Stimulated activated CD8-positive, alpha-beta memory T cell treated with anti-CD3 and anti-CD28 coated beads, Interleukin-7, amount 100 ng/mL, for 24 hours (primary cell): ENCODE data around the gene ACSBG1.
A peak's percentile ranks its signal among the peaks of the same experiment; 100 is the strongest.
"Not testable (repeated sequence)": the region's sequence is repeated elsewhere in the genome, so short reads cannot be mapped to it uniquely, and the experiment has no call there.

Experiments
- DNase-seq: peaks from one replicate; pipeline ENCODE4 v3.0.0-alpha.2; 2020; ENCODE audit warnings: low read depth

Gene ACSBG1

DNA sequence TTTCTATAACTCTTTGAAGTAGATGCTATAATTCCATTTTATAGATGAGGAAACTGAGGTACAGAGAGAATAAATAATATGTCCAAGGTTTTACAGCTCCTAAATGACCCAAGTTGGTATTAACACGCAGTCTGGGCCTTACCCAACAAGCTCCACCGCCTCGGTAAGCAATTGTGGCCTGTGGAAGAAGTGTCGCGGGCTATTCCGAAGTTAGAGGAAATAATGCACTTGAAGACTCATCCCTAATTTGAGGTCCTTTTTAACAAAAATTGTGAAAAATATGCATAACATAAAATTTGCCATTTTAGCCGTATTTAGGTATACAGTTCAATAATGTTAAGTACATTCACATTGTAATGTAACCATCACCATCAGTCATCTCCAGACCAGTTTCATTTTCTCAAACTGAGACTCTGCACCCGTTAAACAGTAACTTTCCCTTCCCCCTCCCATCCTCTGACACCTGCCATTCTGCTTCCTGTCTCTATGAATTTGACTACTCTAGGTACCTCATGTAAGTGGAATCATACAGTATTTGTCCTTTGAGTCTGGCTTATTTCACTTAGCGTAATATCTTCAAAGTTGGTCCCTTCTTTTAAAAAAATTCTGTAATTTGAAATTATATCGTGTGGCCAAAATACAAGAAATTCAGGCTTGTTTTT lies 67.0 kb downstream of the ACSBG1 start:
- no peak for DNase-seq

DNA sequence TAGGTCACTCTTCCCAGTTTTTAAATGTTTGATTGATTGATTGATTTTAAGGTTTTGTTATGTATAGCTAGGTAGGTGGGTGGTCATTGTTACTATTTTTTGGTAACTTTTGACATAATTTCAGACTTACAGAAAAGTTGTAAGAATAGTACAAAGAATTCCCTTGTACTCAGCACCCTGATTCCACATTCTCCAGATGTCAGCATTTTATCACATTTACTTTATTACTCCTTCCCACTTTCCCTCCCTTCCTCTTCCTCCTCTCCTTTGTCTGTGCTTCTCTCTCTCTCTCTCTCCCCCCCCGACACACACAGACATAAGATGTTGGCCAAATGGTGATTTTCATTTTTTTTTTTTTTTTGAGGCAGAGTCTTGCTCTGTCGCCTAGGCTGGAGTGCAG lies 70.4 kb downstream of the ACSBG1 start:
- DNase-seq = no peak

DNA sequence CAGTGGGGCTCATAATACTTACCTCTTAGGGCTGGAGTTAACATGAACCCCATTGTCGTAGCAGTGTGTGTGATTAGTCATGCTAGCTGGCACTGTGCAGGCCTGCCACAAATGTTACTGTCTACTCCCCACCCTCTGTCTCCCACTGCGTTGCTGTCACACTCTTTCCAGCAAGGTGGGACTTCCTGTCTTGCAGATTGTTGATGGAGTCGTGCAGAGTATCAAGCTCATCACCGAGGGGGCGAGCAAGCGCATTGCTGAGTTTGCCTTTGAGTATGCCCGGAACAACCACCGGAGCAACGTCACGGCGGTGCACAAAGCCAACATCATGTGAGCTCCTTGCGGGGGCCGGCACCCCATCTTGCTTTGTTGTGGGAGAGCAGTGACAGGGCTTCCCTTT lies 72.3 kb downstream of the ACSBG1 start:
- no peak for DNase-seq

DNA sequence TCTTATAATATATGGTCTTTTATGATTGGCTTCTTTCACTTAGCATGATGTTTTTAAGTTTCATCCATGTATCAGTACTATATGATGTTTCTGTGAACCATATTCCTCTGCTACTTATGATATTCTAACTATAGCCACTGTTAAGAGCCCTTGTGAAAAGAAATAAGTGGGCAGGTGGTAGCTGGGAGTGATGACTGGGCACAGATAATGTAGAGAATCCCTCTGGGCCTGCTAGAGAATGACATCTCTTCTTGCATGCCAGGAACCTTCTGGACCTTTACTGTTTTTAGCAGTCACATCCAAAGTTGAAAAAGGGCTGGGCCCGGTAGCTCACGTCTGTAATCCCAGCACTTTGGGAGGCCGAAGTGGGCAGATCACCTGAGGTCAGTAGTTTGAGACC lies 75.0 kb downstream of the ACSBG1 start:
- no peak for DNase-seq

DNA sequence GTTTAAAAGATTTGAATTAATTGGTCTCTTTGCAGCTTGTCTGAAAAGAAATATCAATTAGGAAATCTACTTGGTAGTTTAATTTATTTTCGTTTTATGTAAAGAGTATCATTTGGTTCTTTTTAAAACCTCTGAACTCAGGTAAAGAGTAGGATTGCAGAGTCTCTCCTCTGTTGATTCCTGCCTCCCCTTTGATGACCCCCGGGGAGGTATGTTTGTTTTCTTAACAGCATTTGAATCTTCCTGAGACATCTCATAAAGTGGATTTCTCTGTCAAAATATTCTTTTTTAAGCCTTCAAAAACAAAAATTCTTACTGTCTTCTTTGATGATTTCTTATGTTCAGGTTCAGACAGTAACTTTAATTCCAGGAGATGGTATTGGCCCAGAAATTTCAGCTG lies 77.2 kb downstream of the ACSBG1 start:
- DNase-seq = no peak

DNA sequence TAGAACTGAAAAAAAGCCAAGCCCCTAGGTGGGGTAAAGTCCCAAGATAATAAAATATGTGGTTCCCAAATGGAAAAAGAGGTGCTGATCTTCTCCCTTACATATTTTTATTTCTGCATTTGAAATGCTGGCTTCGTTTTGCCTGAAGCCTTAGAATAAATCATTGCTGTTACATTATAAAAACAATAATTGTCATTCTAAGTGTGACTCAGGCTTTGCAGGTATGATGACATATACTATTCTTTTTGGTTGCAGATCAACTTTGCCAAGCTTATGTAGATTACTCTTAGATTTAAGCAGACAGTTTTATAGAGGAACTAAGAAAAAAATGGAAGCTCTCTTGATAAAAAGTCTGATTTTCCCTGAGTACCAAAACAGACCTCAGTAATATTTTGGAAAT lies 77.7 kb downstream of the ACSBG1 start:
- no peak for DNase-seq

DNA sequence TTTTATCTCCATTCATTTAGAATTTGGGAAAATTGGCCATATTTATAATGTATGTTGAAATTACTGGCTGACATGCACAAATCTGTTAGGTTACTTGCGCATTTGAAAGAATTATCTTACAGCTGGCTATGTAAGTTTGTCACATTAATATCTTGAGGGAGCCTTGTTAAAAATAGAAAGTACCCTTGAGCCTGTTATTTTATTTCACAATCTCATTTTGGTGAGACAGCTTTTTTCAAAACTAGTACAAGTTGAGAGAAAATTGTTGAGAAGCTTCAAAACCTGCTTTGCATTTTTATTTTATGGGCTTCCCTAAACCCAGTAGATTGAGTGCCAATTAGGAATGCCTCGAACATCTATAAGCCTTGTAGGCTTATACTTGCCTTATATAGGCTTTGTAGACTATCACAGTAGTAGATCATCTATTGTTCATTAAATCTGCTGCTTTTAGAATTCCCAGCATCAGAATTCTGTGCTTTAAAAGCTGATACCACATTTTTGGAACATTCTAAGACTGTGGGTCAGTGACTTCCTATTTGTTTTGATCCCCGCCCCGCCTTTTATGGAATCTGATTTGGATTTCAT lies 78.9 kb downstream of the ACSBG1 start:
- no peak for DNase-seq

DNA sequence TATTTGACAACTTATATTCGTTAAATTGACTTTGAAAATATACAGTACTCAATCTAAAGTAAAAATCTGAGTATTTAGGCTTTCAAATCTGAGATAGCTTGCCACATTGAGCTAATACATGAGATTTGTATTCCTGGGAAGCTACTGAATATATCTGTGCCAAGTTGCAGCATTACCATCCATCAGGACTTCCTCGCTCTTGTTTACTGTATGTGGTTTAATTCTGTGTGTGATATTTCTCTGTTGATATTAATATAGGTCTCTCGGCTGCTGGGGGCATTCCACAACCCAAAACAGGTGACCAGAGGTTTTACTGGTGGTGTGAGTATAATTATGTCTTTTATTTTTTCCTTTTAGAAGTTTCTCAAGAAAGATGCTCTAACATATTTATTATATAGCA lies 79.4 kb downstream of the ACSBG1 start:
- no peak for DNase-seq

DNA sequence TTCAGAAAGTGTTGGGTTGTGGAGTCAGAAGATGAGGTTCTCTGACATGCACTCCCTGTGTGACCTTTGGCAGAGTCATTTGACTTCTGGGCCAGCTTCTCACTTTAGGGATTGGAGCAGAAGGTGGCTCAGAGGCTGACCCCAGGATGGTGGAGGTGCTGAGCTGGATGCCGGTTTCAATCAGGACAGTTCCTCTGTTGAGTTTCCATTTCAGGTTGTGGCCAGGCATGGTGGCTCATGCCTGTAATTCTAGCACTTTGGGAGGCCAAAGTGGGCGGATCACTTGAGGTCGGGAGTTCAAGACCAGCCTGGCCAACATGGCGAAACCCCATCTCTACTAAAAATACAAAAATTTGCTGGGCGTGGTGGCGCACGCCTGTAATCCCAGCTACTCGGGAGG lies 83.3 kb downstream of the ACSBG1 start:
- DNase-seq = not testable (repeated sequence)

DNA sequence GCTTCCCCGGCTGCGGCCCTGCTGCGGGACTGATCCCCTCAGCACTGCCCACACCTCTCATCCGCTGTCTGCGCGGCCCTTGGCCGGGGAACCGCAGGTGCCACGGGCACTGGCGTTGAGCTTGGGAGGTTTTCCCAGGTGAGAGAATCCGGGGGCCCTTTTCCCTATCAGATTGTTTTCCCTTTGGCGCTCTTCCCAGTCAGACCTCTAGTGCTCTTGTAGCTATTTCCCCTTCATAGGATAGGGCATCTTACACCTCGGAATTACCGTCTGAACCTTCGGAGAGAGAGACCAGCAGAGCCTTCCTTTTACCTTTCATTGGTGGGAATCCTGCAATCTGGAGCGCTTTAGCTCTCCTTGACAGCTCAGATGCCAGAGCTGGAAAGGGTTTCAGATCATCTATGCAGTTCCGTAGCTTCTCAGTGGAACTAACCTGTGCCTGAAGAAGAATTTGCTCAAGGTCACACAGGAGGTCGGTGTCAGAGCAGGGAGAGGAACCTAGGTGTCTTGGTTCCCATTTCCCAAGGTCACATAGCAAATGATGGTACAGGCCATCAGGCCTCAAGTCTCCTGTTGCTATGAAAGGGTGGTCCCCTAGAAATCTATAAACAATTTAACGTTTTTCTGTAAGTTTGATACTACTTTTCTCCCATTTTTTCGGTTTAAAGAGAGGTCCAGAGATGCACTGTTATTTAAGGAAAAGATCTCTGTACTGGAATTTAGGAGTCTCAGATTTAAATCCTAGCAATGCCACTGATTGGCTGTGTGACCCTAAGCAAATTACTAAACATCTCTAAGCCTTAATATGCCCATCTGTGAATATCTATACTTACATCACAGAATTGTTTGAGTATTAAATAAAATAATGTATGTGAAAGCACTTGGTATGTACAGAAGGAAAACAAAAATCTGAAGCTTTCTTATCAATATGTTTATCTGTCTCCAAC lies 84.3 kb downstream of the ACSBG1 start:
- no peak for DNase-seq

DNA sequence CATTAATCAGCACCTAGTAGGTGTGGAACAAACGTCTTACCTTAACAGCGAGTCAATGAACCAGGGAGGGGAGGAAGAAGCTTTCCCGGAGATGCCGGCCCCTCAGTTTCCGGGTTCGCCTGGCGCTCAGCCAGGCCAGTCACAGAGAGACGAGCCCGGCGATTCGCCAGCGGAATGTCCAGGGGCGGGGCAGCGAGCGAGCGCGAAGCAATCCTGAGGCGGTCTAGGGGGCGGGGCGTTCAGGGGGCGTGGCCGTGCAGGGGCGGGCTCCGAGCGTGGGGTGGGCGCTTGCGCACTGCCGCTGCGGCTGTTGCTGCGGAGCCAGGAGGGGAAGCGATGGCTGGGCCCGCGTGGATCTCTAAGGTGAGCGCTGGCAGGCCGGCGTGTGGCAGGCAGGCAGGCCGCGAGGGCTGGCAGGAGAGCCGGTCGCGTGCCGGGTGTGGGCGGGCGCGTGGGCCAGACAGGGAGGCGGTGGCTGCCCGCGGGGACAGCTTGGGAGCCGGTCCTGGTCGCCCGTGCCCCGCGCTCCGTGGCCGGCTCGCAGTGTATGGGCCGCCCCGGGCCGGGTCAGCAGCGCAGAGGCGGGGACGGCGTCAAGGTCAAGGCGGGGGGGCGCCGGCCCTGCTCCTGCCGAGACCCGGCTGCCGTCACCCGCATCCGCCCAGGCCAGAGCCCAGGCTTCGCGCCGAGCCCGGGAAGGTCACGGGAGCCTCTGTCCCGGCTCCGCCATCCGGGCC lies 85.1 kb downstream of the ACSBG1 start, which contains the start of gene IDH3A:
Gene IDH3A, plus strand, starts transcription at position 295 of the 737 bp plus-strand sequence. Its CDS starts 42 bp downstream, at position 337.
- peak; percentile 99 for DNase-seq

DNA sequence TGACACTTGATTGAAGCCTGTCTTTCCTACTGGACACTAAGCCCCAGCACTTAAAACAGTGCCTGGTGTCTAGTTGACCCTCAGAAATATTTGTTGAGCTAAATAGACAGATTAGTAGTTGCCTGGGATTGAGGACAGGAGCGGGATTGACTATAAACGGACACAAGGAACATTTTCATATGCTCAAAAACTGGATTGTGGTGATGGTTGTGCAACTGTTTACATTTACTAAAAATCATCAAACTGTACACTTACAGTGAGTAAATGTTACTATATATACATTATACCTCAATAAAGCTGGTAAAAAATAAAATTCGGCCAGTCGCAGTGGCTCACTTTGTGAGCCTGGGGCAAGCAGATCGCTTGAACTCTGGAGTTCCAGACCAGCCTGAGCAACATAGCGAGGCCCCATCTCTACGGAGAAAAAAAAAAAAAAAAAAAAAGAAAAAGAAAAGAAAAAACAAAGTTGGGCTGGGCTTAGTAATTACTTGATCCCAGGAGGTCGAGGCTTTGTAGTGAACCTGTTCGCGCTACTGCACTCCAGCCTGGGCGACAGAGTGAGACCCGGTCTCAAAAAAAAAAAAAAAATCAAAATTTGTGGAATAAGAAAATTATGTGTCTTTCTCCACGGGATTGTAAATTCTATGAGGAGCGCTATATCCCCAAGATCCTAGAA lies 85.8 kb downstream of the ACSBG1 start:
- DNase-seq = no peak

DNA sequence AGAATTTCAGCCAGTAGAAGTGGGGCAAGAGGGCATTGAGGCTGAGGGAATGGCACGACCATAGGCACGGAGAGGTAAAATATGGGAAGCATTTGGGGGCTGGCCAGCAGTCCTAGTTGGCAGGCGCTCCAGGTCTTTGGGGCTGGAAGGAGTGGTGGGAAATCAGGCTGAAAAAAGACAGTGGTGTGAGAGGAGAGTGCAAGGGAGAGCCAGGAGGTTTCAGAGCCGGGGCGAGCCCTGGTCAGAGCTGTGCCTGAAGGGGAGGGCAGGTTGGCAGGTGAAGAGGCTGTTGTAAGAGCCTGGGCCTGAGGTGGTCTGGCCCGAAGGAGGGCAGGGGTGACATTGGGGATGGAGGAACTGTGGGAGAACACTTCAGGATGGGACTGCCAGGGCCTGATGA lies 86.8 kb downstream of the ACSBG1 start:
- DNase-seq = no peak

DNA sequence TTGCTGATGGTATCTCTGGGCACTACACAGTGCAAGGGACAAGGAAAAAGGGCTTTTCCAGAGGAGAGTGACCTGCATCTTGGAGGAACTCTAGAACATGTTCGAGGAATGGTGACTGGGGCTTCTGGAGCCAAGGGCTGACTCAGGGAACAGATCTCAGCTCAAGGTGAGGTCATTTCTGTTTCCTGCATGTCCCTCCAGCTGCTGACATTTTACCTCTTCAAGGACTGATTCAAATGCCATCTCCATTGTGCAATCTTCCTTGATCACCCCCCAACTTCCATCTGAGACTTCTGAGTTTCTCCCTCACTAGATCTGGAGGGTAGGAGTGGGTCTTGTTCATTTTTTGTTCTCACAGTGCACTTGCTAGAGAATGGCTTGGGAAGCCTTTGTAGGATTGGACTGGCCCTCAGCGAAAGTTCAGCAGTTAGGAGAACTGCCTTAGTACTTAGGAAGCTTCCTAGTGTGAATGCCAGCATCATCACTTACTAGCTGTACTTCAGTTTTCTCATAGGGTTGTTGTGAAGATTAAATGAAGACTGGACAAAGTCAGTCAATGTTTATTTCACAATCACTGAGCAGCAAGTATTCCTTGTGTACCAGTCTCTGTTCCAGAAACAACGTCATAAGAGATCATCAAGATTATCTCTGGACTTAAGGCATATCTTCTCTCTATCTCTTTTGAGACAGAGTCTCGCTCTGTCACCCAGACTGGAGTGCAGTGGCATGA lies 87.8 kb downstream of the ACSBG1 start:
- no peak for DNase-seq

DNA sequence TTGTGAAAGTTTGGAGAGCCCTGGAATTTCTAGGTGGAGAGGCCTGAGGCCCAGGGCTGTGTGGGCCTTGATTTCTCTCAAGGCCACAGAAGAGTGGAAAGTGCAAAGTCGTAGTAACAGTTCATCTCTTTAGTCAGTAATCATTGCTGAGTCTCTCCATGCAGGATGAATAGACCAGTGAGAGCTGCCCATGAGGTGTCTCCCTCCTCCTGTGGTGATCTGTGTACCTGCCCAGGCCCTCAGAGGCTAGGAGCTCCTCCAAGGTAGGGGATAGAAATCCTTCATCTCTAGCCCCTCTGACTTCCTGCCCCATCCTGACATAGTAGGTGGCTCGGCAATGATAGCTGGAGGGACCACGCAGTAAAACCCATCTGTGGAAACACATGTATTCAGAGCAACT lies 92.0 kb downstream of the ACSBG1 start:
- DNase-seq = no peak

DNA sequence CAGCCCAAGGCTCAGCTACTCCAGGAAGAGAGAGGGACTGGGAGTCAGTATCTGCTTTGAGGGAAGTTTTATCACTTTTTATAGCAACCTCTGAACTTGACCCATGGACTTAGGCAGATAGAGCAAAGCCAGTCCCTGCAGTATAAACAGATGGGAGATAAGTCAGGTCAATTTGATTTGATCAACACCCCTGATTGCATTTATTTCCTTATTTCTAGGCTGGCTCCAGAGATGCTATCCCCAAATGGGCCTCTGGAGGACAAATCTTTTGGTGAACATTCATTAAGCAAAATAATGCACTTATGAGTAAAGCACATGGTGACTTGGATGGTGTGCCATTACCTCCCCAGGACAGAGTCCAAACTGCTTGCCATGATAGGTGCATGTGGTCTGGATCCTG lies 94.1 kb downstream of the ACSBG1 start:
- no peak for DNase-seq

DNA sequence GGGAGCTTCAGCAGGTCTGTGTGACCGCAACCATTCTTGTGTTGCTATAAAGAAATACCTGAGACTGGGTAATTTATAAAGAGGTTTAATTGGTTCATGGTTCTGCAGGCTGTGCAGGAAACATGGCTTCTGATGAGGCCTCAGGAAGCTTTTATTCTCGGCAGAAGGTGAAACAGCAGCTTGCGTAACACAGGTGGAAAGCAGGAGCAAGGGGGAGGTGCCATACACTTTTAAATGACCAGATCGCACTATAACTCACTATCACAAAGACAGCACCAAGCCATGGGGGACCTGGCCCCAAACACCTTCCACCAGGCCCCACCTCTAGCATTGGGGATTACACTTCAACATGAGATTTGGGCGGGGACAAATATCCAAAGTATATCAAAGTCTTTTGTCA lies 94.8 kb downstream of the ACSBG1 start:
- no peak for DNase-seq

DNA sequence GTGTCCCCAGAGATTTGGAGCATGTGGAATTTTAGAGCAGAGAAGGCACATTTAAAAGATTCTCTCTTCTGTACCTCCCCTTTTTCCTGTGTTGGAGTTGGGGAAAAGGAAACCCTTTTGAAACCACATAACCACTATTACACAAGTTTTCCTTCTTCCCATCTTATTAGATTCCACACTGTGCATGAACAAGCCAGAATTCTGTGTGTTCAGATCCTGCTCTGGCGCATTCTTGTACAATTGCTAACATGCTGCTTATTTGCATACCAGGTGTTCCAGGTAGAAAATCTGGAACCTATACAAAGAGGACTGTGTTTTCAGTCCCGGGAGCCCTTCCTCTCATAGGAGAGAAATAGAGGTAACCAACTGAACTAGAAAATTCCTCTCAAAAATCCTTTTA lies 100.6 kb downstream of the ACSBG1 start:
- no peak for DNase-seq

DNA sequence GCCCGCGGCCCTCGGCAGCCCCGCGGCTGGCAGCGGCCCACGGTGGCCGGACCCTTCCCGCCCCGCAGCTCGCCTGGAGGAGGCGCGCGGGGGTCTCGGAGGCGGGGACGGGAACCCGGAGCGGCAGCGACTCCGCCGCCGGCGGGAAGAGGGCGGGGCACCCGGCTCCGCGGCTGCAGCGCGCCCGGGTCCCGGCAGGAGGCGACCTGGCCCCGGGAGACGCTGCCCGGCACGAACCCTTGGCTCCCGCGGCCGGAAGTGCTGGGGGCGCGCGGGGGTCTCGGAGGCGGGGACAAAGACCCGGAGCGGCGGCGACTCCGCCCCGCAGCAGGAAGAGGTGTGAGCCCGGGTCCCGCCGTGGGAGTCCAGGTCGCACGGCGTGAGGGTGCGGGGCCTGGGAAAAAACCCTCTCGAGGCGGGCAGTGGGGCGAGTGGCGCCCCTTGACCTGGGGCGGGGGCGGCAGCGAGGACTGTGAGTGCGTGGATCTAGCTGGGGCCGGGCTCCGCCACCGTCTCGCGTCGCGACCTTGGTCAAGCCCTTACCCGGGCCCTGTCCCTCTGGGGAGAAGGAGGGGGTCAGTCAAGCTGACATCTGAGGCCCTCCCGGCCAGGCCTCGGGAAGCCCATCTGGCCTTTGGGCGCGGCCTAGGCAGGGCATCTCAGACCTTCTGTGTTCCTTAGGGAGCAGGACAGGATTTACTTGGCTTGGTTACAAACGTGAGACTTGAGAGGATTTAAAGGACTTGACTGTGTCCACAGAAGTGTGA lies 102.9 kb downstream of the ACSBG1 start, which contains the start of gene CIB2:
Gene CIB2, minus strand, starts transcription at position 151 of the 767 bp plus-strand sequence. CDS start 230 bp downstream, outside the sequence.
- peak; percentile 44 for DNase-seq
